Measurements from ENCODE around the gene AP3B1. TPM values are rescaled to one million over a fixed set of nuclear protein-coding genes. Genes with fewer than 3 reads are reported as not detected.

The AP3B1 gene
- total and polyA plus RNA-seq, 8 donors = 42.4 to 61.2 (median 48.7) TPM

DNA sequence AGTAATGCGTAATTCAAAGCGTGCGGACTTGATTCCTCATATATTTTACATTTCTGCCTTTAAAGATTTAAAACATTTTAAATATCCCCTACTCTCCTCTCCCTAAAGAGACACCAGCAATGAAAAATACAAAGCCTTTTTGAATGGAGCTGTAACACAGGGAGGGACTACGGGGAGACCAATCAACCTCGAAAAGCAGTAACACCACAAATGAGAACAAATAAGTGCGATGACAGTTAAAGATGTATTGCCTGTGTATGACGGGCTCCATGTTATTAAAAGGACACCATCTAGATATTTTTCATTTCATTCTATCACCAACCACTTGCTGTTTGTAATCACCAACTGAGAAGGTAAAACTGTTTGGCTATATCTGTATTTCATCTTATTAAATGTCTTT, 288.0 kb downstream of the AP3B1 start:
- H3K9me3 ChIP-seq = no peaks in the 10 kb centered on the region
- TF ChIP-seq, protein P1, sequence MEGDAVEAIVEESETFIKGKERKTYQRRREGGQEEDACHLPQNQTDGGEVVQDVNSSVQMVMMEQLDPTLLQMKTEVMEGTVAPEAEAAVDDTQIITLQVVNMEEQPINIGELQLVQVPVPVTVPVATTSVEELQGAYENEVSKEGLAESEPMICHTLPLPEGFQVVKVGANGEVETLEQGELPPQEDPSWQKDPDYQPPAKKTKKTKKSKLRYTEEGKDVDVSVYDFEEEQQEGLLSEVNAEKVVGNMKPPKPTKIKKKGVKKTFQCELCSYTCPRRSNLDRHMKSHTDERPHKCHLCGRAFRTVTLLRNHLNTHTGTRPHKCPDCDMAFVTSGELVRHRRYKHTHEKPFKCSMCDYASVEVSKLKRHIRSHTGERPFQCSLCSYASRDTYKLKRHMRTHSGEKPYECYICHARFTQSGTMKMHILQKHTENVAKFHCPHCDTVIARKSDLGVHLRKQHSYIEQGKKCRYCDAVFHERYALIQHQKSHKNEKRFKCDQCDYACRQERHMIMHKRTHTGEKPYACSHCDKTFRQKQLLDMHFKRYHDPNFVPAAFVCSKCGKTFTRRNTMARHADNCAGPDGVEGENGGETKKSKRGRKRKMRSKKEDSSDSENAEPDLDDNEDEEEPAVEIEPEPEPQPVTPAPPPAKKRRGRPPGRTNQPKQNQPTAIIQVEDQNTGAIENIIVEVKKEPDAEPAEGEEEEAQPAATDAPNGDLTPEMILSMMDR (IDR thresholded peaks at IDR 0.05) = no peak
- peaks cover 0 to 7% of the 10 kb centered on the region in 2 donors for H3K36me3 ChIP-seq
- H3K4me3 ChIP-seq = no peak overlapping the region
- DNase-seq (no peak), ATAC-seq (no peak)
- intact Hi-C loops (cut with DNase I) = no loop called here
- peaks cover 0 to 8% of the 10 kb centered on the region in 2 donors for H3K4me1 ChIP-seq
- H3K27ac ChIP-seq = no peak overlapping the region
- no peaks in the 10 kb centered on the region for H3K27me3 ChIP-seq

DNA sequence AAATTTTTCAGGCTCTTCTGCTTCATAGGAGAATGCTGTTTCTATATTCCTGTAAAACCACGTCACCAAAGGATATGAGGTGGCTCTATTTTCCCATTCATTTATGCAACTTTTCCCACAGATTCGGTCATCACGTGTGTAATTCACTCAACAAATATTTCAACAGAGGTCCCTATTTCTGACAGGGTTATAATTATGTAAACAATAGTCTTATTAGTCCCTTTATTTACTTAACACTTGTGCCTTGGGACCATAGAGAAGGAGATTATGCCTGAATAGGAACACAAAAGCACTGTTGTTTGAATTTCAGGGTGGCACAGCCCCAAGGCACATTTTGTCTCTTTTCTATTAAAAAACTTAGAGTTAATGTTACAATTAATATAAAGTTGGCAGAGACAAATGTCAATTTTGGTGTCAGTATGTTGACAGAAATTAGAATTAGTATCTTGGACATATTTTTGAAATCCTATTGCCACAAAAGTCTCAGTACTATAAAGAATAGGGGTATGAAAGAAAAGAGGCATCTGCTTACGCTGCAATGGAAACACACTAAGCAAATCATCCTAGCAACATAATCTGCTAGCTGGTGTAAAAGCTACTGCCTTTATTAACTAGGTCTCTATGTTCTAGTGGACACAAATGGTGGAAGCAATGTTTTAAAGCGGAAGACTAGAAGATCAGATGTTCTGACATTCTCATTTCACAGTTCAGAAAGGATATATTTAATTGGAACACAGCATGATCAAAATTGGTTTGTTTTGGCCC, 289.3 kb downstream of the AP3B1 start:
- intact Hi-C loops (cut with DNase I) = no loop called here
- peak; percentile 25 for ATAC-seq
- H3K36me3 ChIP-seq = peaks cover 0 to 7% of the 10 kb centered on the region in 2 donors
- H3K27me3 ChIP-seq = no peaks in the 10 kb centered on the region
- TF ChIP-seq, protein P1 (IDR thresholded peaks at IDR 0.05) = no peak
- H3K4me3 ChIP-seq = no peak overlapping the region
- DNase-seq = no peak
- no peaks in the 10 kb centered on the region for H3K9me3 ChIP-seq
- H3K4me1 ChIP-seq = peaks cover 0 to 8% of the 10 kb centered on the region in 2 donors
- no peak overlapping the region for H3K27ac ChIP-seq

DNA sequence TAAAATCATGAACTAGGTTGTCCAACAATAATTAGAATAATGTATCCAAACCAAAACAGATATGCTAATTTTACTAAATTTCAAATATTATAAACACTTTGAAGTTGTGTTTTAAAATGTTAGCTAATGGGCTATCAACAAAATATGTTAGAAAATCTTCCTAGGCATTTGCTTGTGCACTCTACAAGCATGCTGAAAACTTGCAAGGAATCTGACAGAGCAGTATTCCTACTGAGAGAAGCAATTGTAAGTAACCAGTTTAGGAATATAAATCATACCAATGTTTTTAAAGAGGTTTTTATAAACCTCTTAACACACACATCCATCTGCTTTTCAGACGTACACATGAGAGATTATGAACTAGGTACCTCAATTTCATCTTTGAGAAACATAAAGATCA, 289.9 kb downstream of the AP3B1 start:
- DNase-seq (no peak), ATAC-seq (no peak)
- peaks cover 0 to 12% of the 10 kb centered on the region in 2 donors for H3K36me3 ChIP-seq
- no peak overlapping the region for H3K27ac ChIP-seq
- peaks cover 0 to 8% of the 10 kb centered on the region in 2 donors for H3K4me1 ChIP-seq
- TF ChIP-seq, protein P1 (IDR thresholded peaks at IDR 0.05) = no peak
- H3K9me3 ChIP-seq = no peaks in the 10 kb centered on the region
- H3K4me3 ChIP-seq = no peak overlapping the region
- intact Hi-C loops (cut with DNase I) = no loop called here
- H3K27me3 ChIP-seq = no peaks in the 10 kb centered on the region

DNA sequence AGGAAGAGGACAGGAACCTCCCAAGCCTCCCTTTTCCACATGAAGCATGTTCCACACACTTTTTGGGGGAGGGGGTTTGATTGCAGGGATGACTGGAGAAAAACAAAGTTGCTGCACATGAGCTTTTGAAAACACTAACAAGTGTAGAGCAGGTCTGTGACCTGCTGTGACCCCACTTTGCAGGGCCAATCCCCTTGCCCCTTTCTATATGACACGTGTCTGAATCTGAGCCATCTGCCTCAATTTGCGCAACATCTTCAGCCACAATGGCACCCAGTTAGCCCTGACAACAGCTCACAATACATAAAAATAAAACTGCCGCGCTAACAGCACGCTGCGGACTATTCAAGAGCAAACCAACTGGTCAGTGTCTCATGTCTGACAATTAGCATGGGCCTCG, 290.6 kb downstream of the AP3B1 start:
- intact Hi-C loops (cut with DNase I) = no loop called here

DNA sequence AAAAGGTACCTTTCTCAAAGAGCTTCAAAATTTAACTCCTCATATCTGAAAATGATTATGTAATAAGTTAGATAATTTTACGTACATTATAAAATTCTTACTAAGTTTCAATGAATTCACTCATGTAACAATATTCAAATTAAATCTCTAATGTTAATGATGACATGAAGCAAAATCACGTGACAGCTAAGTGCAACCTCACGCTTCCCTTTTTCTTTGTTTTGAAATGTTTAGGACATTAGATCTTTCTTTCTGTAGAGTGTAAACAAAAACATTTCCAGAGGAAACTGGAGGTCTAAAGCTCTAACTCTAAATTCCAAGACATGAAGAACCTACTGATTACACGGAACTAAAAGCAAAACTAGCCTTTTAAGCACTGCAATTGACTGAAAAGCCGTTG, 291.0 kb downstream of the AP3B1 start:
- Histone ChIP-seq H3K27me3 (no peaks in the 10 kb centered on the region), H3K4me1 (peaks cover 0 to 8% of the 10 kb centered on the region in 2 donors), H3K4me3 (no peak overlapping the region), H3K36me3 (peaks cover 0 to 23% of the 10 kb centered on the region in 2 donors), H3K9me3 (no peaks in the 10 kb centered on the region), H3K27ac (peak overlapping the region in 1 of 2 donors; percentile 29)
- no peak for DNase-seq
- TF ChIP-seq, protein P1 (IDR thresholded peaks at IDR 0.05) = no peak
- ATAC-seq = no peak
- intact Hi-C loops (cut with DNase I) = no loop called here

More for the DNA sequence above, 290.6 kb downstream of the AP3B1 start:
- H3K27ac ChIP-seq = peak overlapping the region in 1 of 2 donors; percentile 29
- no peak for ATAC-seq
- no peak for DNase-seq
- TF ChIP-seq, protein P1 (IDR thresholded peaks at IDR 0.05) = no peak
- no peaks in the 10 kb centered on the region for H3K9me3 ChIP-seq
- H3K36me3 ChIP-seq = peaks cover 0 to 18% of the 10 kb centered on the region in 2 donors
- no peaks in the 10 kb centered on the region for H3K27me3 ChIP-seq
- H3K4me1 ChIP-seq = peaks cover 0 to 8% of the 10 kb centered on the region in 2 donors
- H3K4me3 ChIP-seq = no peak overlapping the region

Data from left lung (tissue), 10 donors.